Limb (tissue), 2 donors: ENCODE measurements around the gene DMBX1.

Experiments used
- DNase-seq, 2 donors: peaks; one replicate each; pipeline ENCODE4 v3.0.0-alpha.2; 2016; ENCODE audit errors: extremely low spot score in 2 of 2

DMBX1 gene

GRCh38 chr1:46483589-46483988 is 6.0 kb upstream of the DMBX1 start:
- no peak for DNase-seq

- DNase-seq: no peak
Observed at GRCh38 chr1:46484783-46485490, 4.7 kb upstream of the DMBX1 start.

- no peak for DNase-seq
Observed at GRCh38 chr1:46485564-46486431, 3.8 kb upstream of the DMBX1 start.

GRCh38 chr1:46486432-46487015 is 3.1 kb upstream of the DMBX1 start:
- DNase-seq: no peak

GRCh38 chr1:46487818-46488218 is 1.8 kb upstream of the DMBX1 start:
- no peak for DNase-seq

- DNase-seq: no peak
Observed at GRCh38 chr1:46488343-46489168, 1.1 kb upstream of the DMBX1 start.

GRCh38 chr1:46489169-46489637 is 433 bp upstream of the DMBX1 start:
- DNase-seq: no peak

- DNase-seq: no peak
Observed at GRCh38 chr1:46490406-46490655, 695 bp downstream of the DMBX1 start.

GRCh38 chr1:46490656-46491442 is 1.2 kb downstream of the DMBX1 start:
- peak in 1 of 2 donors; percentile 71 for DNase-seq

- DNase-seq: peak in 1 of 2 donors; percentile 59
Observed at GRCh38 chr1:46491443-46492268, 2.0 kb downstream of the DMBX1 start.

GRCh38 chr1:46492269-46492853 is 2.7 kb downstream of the DMBX1 start:
- DNase-seq: no peak

- no peak for DNase-seq
Observed at GRCh38 chr1:46492871-46493270, 3.2 kb downstream of the DMBX1 start.

- no peak for DNase-seq
Observed at GRCh38 chr1:46493316-46494032, 3.8 kb downstream of the DMBX1 start.

- DNase-seq: no peak
Observed at GRCh38 chr1:46494910-46495309, 5.3 kb downstream of the DMBX1 start.

GRCh38 chr1:46495778-46496177 is 6.1 kb downstream of the DMBX1 start:
- DNase-seq: no peak

- DNase-seq: no peak
Observed at GRCh38 chr1:46496505-46496904, 6.9 kb downstream of the DMBX1 start.

- DNase-seq: no peak
Observed at GRCh38 chr1:46497020-46497419, 7.4 kb downstream of the DMBX1 start.

GRCh38 chr1:46497665-46498064 is 8.0 kb downstream of the DMBX1 start:
- DNase-seq: no peak

GRCh38 chr1:46501528-46501927 is 11.9 kb downstream of the DMBX1 start:
- no peak for DNase-seq
